GM18951 (cell line): ENCODE results near the gene AP5S1.

Experiments
- POLR2A ChIP-seq: IDR thresholded peaks from 4 replicates; pipeline ENCODE4 v1.6.1; 2011; ENCODE audit warnings: mild to moderate bottlenecking; ENCODE audit not compliant: insufficient read length, insufficient read depth; ENCODE audit errors: extremely low read depth
- in situ Hi-C: fragments of 300-500 bp; cut with MboI; formaldehyde crosslinking; loops from one replicate; pipeline ENCODE4 v1.12.0; 2022; ENCODE audit warnings: low sequenced_read_pairs, mixed read lengths, inconsistent platforms; ENCODE audit not compliant: unreplicated experiment

AP5S1 gene

DNA sequence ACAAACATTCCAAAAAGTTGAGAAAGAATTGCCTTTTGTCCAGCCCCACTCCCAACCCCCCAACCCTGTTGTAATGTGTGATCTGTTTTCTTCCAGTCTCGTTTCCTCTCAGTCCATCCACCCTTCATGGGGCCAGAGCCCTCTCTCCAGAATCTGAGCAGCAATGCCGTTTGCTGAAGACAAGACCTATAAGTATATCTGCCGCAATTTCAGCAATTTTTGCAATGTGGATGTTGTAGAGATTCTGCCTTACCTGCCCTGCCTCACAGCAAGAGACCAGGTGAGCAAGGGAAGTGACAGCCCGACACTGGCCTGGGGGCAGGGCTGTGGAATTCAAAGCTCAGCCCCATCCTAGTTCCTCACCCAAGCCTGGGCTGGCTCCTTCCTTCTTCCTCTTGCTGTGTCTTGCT, 34.1 kb downstream of the AP5S1 start:
- TF ChIP-seq POLR2A = no peak
- in situ Hi-C loops = no loop called here

DNA sequence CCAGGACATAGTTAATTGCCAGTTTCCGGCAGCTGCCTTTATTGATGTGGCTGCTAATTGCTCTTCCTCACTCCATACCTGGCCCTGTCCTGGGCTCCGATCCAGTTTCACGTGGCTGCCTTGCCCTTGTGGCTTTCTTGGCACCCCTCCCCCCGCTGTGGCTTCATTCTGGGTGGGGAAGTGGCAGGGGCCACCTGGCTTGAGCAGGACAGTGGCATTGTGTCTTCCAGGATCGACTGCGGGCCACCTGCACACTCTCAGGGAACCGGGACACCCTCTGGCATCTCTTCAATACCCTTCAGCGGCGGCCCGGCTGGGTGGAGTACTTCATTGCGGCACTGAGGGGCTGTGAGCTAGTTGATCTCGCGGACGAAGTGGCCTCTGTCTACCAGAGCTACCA, 37.1 kb downstream of the AP5S1 start:
- in situ Hi-C loops = no loop called here
- TF ChIP-seq POLR2A = no peak

DNA sequence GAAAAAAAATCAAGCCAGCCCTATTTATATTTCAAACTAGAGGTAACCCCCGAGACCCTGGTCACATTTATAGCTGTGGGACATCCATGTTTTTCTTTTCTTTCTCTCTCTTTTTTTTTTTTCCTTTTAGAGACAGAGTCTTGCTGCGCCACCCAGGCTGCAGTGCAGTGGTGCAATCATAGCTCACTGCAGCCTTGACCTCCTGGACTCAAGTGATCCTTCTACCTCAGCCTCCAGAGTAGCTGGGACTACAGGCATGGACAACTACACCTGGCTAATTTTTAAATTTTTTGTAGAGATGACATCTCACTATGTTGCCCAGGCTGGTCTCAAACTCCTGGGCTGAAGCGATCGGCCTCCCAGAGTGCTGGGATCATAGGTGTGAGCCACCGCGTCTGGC, 38.3 kb downstream of the AP5S1 start:
- no peak for TF ChIP-seq POLR2A
- in situ Hi-C loops = no loop called here

DNA sequence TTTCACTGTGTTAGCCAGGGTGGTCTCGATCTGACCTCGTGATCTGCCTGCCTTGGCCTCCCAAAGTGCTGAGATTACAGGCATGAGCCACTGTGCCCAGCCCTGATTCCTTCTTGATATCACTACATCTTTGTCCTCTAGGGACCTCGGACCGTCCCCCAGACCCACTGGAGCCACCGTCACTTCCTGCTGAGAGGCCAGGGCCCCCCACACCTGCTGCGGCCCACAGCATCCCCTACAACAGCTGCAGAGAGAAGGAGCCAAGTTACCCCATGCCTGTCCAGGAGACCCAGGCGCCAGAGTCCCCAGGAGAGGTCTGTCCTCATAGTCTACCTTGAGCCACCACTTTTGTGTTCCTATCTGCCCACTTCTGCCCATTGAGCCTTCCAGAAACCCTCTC, 40.8 kb downstream of the AP5S1 start:
- in situ Hi-C loops = no loop called here
- no peak for TF ChIP-seq POLR2A

DNA sequence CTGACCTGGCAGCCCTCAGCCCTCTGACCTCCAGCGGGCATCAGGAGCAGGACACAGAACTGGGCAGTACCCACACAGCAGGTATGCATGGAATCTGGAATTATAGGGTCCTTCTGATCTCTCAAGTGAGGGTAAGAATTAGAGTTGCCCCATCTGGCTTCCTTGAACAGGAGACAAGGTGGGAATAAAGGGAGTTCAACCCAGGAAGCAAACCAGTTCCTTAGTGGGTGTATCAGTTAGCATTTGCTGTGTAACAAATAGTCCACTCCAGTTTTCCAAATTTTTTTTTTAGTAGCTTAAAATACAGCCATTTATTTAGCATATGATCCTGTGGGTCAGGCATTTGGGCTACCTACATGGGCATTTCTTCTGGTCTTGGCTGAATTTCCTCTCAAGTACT, 42.0 kb downstream of the AP5S1 start:
- in situ Hi-C loops = no loop called here
- no peak for TF ChIP-seq POLR2A

DNA sequence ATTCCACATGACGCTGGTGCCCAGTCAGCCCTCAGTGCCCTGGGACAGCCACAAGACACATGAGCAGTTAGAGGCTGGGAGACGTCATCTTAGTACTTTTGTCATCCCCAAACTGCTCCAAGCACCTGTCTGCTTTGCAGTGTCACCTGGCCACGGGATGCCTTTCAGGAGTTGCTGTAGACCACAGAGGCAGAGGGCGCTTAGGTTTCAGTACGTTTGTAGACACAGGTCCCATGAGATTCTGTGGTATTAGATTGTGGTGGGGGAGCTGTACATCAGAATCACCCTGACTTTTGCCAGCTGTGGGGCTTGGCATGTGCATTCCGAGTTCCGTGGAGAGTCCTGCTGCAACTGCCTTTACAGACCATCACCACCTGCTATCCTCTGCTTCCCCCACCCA, 43.0 kb downstream of the AP5S1 start:
- TF ChIP-seq POLR2A = no peak
- in situ Hi-C loops = no loop called here

DNA sequence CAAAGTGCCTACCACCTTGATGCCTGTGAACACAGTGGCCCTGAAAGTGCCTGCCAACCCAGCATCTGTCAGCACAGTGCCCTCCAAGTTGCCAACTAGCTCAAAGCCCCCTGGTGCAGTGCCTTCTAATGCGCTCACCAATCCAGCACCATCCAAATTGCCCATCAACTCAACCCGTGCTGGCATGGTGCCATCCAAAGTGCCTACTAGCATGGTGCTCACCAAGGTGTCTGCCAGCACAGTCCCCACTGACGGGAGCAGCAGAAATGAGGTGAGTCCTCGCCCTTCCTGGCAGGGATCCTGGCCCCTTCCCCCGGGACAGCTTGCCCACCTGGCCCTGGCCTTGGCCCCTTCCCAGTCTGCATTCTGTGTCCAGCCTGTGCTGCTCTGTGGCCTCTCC, 44.2 kb downstream of the AP5S1 start:
- no peak for TF ChIP-seq POLR2A
- in situ Hi-C loops = no loop called here

DNA sequence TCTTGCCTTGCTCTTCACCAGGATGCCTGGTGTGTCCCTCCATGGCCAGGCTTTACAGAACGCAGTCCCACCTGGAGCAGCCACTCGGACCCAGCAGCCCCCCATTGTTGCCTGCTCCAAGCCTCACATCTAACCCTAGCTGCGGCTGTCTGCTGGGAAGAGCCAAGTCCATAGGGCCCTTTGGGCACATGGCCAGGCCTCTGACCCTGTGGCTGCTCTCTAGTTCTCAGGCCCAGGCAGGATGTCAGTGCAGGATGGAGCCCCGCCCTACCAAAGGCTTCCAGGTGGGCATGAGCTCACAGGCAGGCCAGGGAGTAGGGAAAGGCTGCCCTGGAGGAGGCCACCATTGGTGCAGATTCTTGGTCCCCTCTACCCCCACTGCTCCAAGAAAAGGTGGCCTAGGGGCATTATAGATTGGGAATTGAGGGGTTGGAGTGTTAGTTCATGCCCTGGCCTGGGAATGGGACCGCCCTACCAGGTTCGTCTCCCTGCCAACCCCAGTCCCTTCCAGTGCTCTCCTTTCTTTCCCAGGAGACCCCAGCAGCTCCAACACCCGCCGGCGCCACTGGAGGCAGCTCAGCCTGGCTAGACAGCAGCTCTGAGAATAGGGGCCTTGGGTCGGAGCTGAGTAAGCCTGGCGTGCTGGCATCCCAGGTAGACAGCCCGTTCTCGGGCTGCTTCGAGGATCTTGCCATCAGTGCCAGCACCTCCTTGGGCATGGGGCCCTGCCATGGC, 45.0 kb downstream of the AP5S1 start:
- TF ChIP-seq POLR2A = no peak
- in situ Hi-C loops = no loop called here

DNA sequence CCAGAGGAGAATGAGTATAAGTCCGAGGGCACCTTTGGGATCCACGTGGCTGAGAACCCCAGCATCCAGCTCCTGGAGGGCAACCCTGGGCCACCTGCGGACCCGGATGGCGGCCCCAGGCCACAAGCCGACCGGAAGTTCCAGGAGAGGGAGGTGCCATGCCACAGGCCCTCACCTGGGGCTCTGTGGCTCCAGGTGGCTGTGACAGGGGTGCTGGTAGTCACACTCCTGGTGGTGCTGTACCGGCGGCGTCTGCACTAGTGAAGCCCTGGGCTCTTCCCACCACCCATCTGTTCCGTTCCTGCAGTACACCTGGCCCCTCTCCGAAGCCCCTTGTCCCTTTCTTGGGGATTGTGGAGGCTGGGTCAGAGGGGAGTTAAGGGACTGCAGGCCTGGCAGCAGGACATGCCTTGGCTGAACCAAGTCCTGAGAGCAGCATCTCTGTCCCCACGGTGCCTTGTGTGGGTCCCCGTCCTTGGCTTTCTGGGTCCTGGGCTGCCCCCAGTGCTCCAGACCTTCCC, 45.6 kb downstream of the AP5S1 start:
- in situ Hi-C loops = no loop called here
- no peak for TF ChIP-seq POLR2A

DNA sequence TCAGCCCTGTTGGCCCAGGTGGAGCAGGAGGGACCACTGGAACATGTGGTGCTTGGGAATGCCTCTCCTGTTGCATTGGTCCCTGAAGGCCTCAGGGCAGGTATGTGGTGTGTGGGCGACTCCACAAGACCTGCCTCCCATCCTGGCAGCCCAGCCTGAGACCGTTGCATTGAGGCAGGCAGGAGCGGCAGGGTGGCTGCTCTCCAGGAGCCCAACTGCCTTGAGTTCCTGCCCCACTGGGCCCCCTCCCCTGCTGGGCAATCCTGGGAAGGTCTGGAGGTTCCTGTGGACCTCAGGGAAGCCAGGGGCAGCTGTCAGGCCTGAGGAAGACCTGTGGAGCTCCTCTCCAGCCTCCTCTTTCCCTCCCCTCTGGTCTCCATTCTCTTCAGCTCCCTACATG, 46.1 kb downstream of the AP5S1 start:
- in situ Hi-C loops = no loop called here
- TF ChIP-seq POLR2A = no peak

DNA sequence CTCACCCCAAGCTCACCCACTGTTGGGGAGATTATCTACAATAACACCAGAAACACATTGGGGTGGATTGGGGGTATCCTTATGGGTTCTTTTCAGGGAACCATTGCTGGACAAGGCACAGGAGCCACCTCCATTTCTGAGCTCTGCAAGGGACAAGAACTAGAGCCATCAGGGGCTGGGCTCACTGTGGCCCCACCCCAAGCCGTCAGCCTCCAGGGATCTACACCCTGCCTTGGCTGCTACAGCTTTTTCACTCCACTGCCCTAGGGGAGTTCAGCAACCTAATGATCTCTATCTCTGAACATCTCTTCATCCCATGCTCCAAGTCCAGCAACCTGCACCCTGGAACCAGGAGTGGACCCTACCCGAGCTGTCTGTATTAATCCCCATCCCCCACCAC, 47.5 kb downstream of the AP5S1 start:
- no peak for TF ChIP-seq POLR2A
- in situ Hi-C loops = no loop called here

DNA sequence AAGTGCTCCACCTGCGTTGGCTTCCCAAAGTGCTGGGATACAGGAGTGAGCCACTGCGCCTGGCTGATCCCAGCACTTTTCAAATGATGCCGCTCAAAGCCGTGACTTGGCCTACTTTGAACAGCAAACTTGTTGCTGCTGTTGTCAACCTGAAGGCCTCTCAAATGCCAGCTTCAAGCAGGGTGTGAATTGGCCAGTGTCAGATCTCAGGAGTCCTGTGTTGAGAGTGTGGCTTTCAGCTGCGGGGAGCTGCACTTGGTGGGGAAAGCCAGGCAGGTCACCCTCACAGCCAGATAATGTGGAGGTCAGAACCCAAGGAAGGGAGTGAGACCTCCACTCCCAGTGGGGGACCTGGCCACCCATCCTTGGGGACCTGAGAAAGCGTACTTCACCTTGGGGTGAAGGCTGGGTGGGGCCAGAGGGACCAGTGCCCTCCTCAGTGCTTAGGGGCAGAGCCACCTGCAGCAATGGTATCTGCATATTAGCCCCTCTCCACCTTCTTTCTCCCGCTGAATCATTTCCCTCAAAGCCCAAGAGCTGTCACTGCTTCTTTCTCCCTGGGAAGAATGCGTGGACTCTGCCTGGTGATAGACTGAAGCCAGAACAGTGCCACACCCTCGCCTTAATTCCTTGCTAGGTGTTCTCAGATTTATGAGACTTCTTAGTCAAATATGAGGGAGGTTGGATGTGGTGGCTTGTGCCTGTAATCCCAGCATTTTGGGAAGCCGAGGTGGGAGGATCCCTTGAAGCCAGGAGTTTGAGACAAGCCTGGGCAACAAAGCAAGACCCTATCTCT, 49.7 kb downstream of the AP5S1 start:
- in situ Hi-C loops = no loop called here
- TF ChIP-seq POLR2A = no peak

DNA sequence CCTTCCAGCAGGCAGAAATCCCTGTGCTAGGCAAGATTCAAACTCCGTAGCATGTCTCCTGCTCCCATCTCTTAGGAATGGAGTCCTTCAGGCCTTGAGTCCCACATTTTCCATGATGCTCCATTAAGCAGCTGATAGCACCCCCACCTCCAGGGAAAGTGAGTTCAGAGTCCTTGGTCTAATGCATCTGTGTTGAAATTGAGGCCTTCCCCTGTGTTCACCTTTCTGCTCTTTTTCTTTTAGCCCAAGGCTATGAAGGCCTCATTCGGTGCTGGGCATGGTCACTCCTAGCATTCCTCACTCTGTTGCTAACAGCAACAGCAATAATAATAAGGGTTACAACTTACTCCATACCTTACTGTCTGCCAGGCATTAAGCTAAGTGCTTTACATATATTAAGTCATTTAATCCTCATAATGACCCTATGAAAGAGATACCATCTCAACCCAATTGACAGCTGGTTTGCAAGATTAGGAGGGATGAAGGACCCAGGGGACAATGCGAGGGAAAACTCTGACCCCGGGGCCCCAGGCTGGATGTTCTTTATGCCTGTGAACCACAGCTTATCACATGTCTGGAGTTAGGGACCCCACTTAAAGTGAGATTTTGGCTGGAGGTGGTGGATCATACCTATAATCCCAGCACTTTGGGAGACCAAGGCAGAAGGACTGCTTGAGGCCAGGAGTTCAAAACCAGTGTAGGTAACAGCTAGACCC, 51.4 kb downstream of the AP5S1 start:
- in situ Hi-C loops = no loop called here
- TF ChIP-seq POLR2A = no peak
